GM21528 (cell line): Measurements from ENCODE around the gene PTPRZ1.

ENCODE experiments used
- ATAC-seq: cut with Tn5 transposase; IDR thresholded peaks from one replicate; pipeline ENCODE4 v1.9.1; 2021; ENCODE audit warnings: mild to moderate bottlenecking, moderate library complexity; ENCODE audit not compliant: unreplicated experiment, low FRiP score

Gene PTPRZ1

DNA sequence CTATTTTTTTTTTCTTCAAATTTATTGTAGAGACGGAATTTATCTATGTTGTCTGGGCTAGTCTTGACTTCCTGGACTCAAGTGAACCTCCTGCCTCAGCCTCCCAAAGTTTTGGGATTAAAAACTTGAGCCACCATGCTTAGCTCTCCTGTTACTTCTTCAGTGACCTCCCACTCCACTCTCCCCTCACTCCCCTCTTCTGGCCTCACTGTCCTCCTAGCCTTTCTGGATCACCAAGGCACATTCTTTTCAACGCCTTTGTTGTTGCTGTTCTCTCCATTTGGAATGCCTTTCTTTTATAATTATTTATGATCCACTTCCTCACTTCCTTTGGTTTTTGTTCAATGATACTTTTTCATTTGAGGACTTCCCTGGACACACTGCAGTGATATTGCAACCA, 17.9 kb downstream of the PTPRZ1 start:
- ATAC-seq = no peak

DNA sequence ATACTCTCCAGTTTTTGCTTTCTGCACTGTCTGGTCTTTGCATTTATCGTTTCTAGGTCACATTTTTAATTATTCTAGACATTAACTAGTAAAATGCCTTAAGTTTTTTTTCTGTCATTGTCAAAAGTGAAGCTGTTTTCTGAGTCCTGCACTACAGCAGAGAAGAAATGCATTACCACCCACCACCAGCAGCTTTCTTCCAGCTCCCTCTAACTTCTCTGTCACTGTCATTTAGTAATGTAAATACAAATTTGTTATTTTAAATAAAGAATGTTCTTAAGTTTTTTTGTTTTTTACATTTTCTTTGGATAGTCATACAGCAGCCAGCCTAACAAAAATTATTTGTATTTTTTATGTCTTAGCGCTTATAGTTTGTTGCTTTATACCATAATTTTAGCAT, 18.8 kb downstream of the PTPRZ1 start:
- no peak for ATAC-seq

DNA sequence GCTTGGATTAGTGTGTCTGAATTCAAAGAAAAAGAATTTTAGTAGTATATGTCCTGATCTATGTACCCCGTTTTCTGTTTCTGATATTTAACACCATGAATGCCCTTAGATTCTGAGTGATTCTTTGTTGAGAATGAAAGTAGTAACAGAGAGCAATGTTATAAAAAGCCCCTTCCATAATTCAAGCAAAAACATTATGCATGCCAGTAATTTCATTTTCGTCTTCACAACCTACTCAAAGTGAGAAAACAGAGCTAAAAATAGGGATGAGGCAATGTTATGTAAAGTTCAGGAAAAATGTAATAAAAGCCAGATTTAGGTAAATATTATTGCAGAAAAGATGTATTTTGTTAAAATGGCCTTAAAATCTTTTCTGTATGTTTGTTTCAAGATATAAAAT, 28.1 kb downstream of the PTPRZ1 start:
- no peak for ATAC-seq

DNA sequence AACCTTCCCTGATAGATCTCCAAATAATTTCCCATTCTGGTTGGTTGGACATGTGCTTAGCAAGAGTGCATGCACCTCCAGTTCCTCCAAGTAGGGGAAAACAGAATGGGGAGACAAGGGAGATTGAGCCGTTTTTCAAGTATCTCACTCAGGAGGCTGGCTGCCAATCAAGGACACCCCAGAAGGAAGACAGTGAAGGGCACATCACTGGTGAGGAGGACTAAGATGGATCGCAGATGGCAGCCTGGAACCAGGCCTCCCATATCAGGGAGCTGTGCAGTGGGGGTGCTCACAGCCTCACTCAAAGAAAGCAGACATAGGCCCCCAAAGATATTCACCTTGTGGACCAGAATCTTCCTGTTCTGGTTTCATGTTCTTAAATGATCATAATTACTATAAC, 31.2 kb downstream of the PTPRZ1 start:
- no peak for ATAC-seq

DNA sequence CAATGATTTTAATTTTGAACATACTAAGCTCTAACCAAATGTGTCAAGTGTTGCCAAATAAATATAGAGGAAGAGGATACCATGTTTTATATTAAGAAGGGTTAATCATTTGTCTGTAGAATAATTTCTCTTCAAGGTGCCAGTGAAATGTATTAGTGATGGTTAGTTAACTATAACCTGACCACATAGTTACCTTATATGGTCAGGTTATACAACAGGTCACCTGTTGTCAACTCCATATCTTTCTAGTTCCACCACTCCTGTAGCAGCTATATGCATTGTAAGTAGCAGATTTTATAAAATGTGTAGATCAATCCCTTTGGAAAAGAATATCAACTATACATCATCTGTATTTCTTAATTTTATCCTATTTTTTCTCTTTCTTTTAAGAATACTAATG, 35.1 kb downstream of the PTPRZ1 start:
- ATAC-seq = no peak

DNA sequence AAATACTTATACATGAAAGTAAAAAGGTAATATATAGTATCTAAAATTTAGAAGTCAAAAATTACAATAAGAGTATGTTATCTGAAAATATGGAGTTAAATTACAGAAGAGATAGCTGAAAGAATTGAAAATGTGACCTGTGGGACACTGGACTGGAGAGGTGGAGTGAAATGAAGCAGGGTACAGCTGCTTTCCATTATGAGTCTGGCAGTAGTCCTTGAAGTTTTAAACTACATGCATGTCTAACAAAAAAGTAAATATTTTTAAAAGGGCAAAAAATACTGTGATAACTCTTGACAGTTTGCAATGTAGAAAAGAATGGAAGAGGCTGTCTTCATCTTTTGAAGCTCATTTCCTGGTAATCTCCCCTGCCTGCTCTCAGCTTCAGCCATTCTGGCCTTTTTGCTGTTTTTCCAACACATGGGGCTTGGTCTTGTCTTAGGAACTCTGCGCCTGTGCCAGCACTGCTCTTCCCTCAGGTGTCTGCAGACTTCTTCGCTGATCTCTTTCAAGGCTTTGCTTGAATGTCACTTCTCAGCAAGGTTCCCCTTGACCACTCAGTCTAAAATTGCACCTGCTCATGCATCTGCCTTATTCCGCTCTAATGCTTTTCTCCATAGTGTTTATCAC, 36.9 kb downstream of the PTPRZ1 start:
- no peak for ATAC-seq

DNA sequence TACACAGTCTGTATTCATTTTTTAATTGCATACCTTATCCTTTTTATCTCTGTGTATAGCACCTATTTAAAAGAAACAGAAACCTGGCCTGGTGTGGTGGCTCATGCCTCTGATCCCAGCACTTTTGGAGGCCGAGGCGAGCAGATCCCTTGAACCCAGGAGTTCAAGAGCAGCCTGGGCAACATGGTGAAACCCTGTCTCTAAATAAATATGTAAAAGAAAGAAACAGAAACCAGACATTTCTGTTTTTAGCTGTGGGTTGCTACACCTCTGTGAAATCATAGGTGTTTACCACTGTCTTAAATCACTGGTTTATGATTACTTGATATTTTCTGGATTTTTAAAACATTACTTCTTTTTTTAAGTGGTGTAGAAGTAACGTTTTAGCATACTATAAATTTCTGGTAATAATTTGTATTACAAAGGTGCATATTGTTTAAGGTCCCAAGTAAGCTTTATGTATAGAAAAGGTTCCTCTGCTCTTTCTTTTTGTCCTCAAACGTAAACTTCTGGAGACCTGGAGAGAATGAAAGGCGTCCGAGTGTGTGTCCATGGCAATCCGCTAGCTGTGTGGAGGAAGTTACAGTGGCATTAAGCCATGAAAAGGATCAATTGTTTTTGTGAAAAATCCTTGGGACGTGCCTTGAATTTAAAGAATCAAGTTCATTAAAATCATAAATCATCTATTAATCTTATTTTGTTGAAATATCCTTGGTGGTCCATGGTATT, 41.1 kb downstream of the PTPRZ1 start:
- no peak for ATAC-seq

DNA sequence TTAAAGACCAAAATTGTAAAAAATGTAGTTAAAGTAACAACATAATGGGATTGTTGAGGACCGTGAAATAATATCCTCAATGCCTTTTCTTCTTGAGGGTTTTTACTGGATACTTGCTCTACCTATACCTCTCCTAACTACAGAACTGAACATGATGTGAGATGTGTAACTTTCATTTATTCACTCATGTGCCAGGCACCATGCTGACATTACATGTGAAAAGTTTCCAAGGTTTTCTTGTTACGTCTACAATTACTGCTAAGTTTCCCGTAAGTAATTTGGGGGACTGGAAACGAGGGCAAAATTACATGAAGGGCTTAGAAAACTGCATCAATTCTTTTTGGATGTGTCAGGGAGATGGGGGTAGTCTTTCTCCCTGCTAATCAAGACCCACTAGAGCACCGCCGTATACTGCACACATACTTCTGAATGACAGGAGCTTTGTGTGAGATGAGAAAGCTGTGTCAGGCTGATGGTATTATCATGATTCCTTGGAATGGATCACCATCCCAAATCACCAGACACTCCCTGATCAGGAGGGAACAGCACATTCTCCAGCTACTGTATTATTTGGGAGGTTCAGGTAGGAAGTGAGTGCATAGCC, 41.8 kb downstream of the PTPRZ1 start:
- ATAC-seq = no peak

DNA sequence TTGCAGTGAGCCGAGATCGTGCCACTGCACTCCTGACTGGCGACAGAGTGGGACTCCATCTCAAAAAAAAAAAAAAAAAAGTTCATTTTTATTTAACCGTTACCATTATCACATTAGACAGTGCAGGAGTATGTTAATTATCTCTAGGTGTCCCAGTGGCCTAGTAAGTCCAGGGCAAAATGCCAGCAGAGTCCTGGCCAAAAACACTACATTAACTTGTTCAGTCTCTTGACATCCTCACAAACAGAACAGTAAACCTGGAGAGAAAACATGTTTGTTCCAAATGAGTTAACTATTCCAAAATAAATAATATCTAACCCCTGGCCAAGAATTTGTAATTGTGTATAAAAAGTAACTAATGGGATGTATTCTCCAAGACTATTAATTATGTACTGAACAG, 43.2 kb downstream of the PTPRZ1 start:
- ATAC-seq = no peak

DNA sequence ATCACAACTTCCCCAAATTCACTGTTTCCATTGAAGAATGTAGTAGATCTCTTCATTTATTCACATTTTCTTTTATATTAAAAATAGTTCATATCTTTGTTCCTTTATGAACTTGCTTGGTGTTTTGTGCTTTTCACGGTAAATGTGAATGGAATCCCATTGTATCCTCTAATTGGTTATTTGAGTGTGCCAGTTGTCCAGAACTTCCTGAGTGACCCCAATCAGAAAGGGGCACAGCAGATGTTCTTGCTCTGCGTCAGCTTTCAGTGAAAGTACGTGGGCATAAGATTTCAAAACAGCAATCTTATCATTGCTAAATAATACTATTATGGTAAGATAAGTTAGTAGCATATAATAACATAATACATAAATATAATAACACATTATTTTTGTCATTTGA, 47.0 kb downstream of the PTPRZ1 start:
- ATAC-seq = no peak

DNA sequence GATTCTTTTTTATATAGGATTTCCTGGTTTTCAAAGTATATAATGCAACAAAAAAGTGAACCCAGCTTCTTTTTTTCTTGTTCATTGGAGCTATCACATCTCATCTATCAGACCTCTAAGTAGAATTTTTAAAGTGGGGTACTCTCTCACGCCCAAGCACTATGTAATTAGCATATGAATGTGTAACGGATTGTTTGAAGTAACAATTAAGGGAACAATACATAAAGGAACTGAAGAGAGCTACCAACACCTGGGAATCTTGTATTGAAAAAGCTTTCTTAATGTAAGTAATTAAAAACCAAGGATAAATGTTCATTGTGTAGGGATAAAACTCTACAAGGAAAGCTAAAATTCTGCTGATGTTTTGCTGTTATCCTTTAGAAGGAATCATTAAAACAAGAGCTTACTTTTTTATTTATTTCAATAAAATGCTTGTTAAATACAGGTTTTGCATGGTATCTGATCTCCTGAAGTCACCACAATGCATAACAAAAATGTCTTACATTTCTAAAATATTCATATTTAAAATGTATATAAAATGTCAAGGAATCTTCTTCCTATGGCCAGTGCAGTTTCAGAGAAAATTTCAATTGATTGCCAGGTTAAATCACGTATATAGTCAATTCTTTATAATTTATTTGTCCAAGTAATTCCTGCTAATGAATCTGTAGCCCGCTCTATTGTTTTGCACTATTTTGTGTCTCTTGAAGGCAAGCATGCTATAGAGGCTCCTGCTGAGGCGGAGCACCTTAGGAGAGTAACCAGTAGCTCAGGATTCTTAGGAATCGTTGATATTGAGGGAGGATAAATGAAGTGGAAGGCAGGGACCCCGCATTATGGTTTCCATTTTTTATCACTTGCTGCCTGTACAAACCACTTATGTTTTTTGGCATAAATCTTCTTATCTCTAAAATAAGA, 51.6 kb downstream of the PTPRZ1 start:
- ATAC-seq = no peak

DNA sequence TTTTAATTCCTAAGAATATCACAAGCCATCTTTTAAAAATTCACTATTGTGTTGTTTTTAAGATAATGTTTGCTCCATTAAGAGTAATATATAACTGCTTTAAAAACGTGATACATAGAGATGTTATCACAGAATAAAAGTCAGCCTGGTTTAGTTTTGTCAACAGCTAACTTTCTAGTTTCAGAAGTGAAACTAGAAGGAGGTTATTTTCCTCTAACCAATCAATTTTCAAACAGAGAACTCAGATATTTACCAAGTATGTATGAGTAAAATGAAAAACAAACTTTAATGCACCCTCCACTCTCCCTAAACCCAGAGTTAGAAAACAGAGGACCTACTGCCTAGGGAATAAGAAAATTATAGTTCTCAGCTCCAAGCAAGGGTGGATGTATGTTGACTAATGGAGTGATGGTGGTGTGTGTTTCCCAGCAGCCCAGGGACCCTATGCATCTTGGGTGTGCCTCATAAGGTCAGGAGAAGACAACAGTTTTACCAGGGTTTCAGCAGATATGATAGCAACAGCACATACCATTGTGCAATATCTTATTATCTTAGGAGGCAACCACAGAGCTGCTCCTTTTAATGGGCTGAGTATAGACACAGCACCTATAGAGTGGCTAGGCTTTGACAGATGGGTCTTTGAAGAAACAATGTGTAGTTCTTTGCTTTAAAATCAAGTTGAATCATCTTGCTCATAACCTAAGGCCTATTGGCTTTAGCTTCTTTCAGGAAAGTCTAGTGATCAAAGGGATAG, 58.4 kb downstream of the PTPRZ1 start:
- ATAC-seq = no peak

DNA sequence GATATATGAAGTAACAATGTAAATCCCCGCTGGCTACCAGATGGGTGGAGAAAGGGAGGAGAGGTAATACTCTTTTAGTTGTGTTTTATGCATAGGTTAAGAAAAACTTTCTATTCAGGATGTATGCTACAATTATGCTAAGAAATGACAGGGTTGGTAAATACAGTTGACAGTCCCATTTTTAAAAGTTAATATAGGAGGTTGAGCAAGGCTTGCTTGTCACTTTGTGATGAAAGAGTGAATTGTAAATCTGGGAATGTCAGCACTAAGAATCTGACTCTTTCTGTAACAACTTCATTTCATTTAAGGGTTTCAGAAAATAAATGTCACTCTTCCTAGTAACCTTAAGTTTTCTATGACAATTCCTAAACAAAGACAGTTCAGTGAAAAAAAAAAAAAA, 59.8 kb downstream of the PTPRZ1 start:
- no peak for ATAC-seq

DNA sequence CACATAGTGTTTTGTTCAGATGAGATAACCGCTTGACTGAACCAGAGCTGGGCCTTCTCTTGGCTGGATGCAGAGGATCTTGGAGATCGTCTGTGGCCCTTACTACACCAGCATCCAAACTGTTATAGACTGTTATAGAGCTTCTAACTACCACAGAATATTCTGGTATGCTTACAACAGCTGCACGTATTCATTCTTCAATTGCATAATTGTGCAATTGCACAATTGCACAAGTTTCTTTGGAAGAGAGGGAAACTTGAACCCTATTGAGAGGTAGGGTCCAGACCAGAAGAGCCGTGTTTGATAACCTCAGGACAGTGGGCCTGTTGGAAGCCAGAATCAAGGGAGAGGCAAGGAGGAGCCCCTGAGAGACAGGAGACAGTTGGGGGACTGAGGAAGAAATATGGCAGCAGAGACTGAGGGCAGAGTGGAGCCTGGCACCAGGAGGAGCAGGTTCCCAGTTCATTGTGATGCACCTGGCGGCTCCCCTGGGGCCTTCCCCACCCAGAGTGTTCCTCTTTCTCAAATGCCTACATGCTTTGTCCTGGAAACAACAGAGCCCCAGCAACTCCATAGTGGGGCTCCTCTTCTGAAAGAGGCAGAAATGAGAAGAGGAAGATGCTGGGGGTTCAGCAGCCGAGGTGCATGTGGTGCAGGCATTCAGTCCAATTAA, 64.1 kb downstream of the PTPRZ1 start:
- ATAC-seq = no peak

DNA sequence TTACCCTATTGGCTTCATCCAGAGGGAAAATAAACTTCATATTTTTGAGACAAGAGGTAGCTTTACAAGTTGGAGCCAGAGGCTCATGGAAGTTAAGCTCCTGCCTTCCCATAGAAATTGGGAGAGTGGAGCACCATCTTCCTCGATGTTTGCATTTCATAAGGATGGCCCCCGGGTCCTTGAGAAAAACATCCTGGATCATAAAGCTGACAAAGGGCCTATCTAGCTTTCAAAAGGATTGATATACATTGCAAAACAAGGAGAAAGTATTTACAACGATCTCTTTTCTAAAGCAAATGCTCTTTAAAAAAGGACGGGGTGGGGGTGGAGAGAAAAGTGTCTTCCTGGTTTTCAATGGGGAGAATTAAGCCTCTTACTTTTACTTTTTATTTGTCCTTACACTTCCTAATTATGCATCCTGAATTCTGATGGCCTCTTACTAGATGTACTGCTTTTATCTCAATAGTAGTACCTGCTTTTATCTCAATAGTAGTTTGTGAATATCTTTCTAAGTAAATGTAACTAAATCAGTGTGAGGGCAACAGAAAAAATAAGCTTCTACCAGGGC, 65.6 kb downstream of the PTPRZ1 start:
- no peak for ATAC-seq

DNA sequence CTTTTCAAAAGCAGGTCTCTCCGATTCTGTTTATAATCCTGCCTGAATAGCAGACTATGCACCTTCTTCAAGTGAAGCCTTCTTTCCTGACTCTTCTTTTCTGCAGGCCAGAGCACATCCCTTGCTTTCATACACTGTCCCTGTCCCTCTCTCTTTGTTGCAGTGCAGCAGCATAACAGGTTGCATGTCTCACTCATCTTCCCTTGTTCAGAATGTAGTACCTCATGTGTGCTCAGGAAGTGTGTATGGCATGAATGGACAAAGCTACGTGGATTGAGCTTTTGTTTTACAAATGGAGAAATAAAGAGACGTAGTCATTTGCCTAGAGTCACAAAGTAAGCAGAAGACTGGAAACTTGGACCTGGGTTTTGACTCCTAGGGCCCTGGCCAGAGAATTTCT, 68.0 kb downstream of the PTPRZ1 start:
- no peak for ATAC-seq

DNA sequence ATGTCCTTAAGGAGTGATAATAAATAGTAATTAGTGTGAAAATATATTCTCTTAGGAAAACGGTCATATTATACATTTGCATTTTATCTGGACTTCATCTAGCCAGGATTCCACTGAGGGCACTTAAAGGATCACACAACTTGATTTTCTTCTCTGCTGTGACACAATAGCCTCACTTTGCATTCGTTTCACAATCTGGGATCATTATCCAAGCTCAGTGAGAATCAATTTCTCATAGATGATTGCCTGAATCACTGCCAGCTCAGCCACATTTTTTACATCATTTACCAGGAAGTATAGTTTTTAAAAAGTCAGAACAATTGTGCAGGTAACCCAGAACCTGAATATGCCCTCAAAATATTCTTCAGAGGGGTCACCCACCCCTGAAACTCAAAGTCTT, 68.9 kb downstream of the PTPRZ1 start:
- ATAC-seq = no peak

DNA sequence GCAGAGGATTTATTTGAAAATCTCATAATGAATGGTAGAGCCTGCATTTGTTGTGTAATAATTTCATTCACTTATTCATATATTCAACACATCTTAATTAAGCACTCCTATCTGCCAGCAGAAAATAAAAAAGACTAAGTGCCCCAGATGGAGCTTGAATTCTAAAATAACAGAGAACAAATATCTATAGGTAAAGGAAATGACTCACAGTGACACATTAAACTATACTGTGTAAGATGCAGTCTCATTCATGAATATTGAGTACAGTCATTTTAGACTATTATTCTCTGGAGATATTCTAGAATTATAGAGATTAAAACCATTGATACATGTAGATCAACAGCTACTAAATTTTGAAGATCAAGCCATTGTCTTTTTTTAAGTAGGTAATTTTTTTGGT, 72.1 kb downstream of the PTPRZ1 start:
- no peak for ATAC-seq

DNA sequence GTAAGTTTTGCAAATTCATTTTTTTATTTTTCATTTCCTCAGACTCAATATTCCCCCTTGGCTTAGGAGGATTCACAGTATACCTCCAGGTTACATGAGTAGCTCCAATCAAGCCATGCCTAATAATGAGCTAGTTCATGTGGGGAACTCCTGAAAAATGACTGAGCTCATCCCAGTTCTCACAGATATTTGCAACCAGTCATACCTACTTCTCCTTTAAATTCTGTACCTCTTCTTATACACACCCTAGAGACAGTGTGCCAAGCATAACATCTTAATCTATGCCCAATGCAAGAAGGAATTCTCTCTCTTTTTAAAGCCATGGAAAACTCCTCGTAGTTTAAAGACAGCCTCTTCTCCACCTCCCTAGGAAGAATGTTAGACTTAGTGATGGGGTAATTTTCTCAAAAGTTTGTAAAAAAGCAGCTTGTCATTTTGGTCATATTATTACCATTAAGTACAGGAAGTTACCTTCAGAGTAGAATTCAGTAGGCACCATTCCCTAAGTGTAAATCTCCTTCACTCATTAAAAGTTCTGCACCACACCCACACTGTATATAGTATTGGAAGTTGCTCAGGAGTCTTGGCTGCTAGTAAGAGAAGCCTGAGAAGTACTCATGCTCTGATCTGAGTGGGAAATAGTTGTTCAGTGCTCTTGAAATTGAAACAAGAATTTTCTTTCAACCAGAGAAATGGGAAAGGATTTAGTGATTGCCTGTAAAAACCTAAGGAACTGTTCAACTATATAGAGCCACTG, 72.7 kb downstream of the PTPRZ1 start:
- no peak for ATAC-seq
